Testis (tissue), 2 donors: Measurements from ENCODE around the gene PHACTR4.

Source experiments
- CTCF ChIP-seq, 3 experiments: fragments of 450-650 bp in 2 of 3; fragments of 200-600 bp in 1 of 3; sonication (generic) in 1 of 3; IDR thresholded peaks; one replicate each; pipeline ENCODE4 v1.5.1; 2016 to 2019; ENCODE audit warnings: antibody characterized with exemption in 3 of 3, mild to moderate bottlenecking in 2 of 3, moderate library complexity in 1 of 3
- POLR2A ChIP-seq: fragments of 450-650 bp; IDR thresholded peaks from one replicate; pipeline ENCODE4 v1.6.1; 2017; ENCODE audit warnings: antibody characterized with exemption, mild to moderate bottlenecking, moderate library complexity

- TF ChIP-seq CTCF (IDR thresholded peaks at IDR 0.05) (no peak), POLR2A (no peak)
Measured at GRCh38 chr1:28392027-28392652, 22.6 kb downstream of the PHACTR4 start.
